Glutamatergic neuron (in vitro differentiated cells): ENCODE results near the gene FBXL17. TPM values are rescaled to one million over a fixed set of nuclear protein-coding genes. Genes with fewer than 3 reads are reported as not detected.
"Not testable (repeated sequence)": the region's sequence is repeated elsewhere in the genome, so short reads cannot be mapped to it uniquely, and the experiment has no call there.

ENCODE experiments used
- DNase-seq: peaks from one replicate; pipeline ENCODE4 v3.0.0; 2022
- H3K27ac Mint-ChIP-seq: one replicate; pipeline ENCODE4 v1.8.0; 2020; ENCODE audit warnings: mild to moderate bottlenecking, mixed read lengths, inconsistent platforms; ENCODE audit not compliant: unreplicated experiment
- H3K27me3 Mint-ChIP-seq: one replicate; pipeline ENCODE4 v1.8.0; 2020; ENCODE audit warnings: mild to moderate bottlenecking, moderate library complexity, mixed read lengths, inconsistent platforms; ENCODE audit not compliant: unreplicated experiment
- H3K36me3 Mint-ChIP-seq: one replicate; pipeline ENCODE4 v1.8.0; 2020; ENCODE audit warnings: mild to moderate bottlenecking, mixed read lengths, inconsistent platforms; ENCODE audit not compliant: unreplicated experiment
- H3K4me1 Mint-ChIP-seq: one replicate; pipeline ENCODE4 v1.8.0; 2020; ENCODE audit warnings: mild to moderate bottlenecking, low read depth, mixed read lengths, inconsistent platforms; ENCODE audit not compliant: unreplicated experiment
- H3K4me3 Mint-ChIP-seq: one replicate; pipeline ENCODE4 v1.8.0; 2020; ENCODE audit warnings: mild to moderate bottlenecking, mixed read lengths, inconsistent platforms; ENCODE audit not compliant: unreplicated experiment
- H3K9me3 Mint-ChIP-seq: one replicate; pipeline ENCODE4 v1.8.0; 2020; ENCODE audit warnings: mild to moderate bottlenecking, moderate library complexity, mixed read lengths, inconsistent platforms; ENCODE audit not compliant: unreplicated experiment
- CTCF ChIP-seq: fragments of 200-600 bp; sonication (generic); IDR thresholded peaks from one replicate; pipeline ENCODE4 v1.5.0; 2021; ENCODE audit not compliant: partially characterized antibody, unreplicated experiment
- total RNA-seq: library from RNA; stranded (reverse); fragmentation: NEBNext Ultra II Directional; extraction: Animal tissue kit (Norgen Biotek cat#: 25700); gene quantifications from one replicate; pipeline ENCODE4 v1.2.1, GENCODE V29; 2021; ENCODE audit not compliant: unreplicated experiment

FBXL17 gene
- total RNA-seq, 1 donor from 2014 or later: 20.3 TPM

GRCh38 chr5:108418197-108418596 is 36.3 kb upstream of the FBXL17 start:
- no peak overlapping the region for H3K27ac Mint-ChIP-seq
- peaks cover 4% of the 10 kb centered on the region for H3K27me3 Mint-ChIP-seq
- peaks cover 4% of the 10 kb centered on the region for H3K36me3 Mint-ChIP-seq
- no peak for TF ChIP-seq CTCF
- H3K4me3 Mint-ChIP-seq: no peak overlapping the region
- peaks cover 5% of the 10 kb centered on the region for H3K9me3 Mint-ChIP-seq
- DNase-seq: no peak
- peaks cover 16% of the 10 kb centered on the region for H3K4me1 Mint-ChIP-seq

- peaks cover 4% of the 10 kb centered on the region for H3K36me3 Mint-ChIP-seq
- no peak for DNase-seq
- peaks cover 16% of the 10 kb centered on the region for H3K4me1 Mint-ChIP-seq
- H3K4me3 Mint-ChIP-seq: peak overlapping the region; percentile 27
- H3K27ac Mint-ChIP-seq: peak overlapping the region; percentile 86
- TF ChIP-seq CTCF: no peak
- H3K9me3 Mint-ChIP-seq: peaks cover 5% of the 10 kb centered on the region
- H3K27me3 Mint-ChIP-seq: peaks cover 4% of the 10 kb centered on the region
Measured at GRCh38 chr5:108417166-108417670, 35.3 kb upstream of the FBXL17 start.

- DNase-seq: no peak
- Mint-ChIP-seq H3K36me3 (peaks cover 4% of the 10 kb centered on the region), H3K27me3 (peaks cover 4% of the 10 kb centered on the region), H3K27ac (no peak overlapping the region), H3K4me3 (no peak overlapping the region), H3K4me1 (peaks cover 14% of the 10 kb centered on the region), H3K9me3 (peaks cover 5% of the 10 kb centered on the region)
- no peak for TF ChIP-seq CTCF
Measured at GRCh38 chr5:108415726-108416125, 33.8 kb upstream of the FBXL17 start.

GRCh38 chr5:108409786-108410185 is 27.9 kb upstream of the FBXL17 start:
- H3K27ac Mint-ChIP-seq: no peak overlapping the region
- H3K4me1 Mint-ChIP-seq: no peaks in the 10 kb centered on the region
- no peak overlapping the region for H3K4me3 Mint-ChIP-seq
- H3K9me3 Mint-ChIP-seq: no peaks in the 10 kb centered on the region
- no peak for DNase-seq
- no peaks in the 10 kb centered on the region for H3K36me3 Mint-ChIP-seq
- H3K27me3 Mint-ChIP-seq: no peaks in the 10 kb centered on the region
- TF ChIP-seq CTCF: no peak

GRCh38 chr5:108405201-108405600 is 23.3 kb upstream of the FBXL17 start:
- H3K4me1 Mint-ChIP-seq, H3K4me3 Mint-ChIP-seq, DNase-seq, H3K9me3 Mint-ChIP-seq, H3K36me3 Mint-ChIP-seq, H3K27me3 Mint-ChIP-seq, H3K27ac Mint-ChIP-seq: not testable (repeated sequence)
